Effector CD8-positive, alpha-beta T cell (primary cell): ENCODE results near the gene ACR.

Experiments
- DNase-seq: peaks from one replicate; lab custom pipeline; 2025; lab: John Stamatoyannopoulos, UW

ACR gene

GRCh38 chr22:50702821-50703725, 34.9 kb upstream of the ACR start:
- no peak for DNase-seq

DNA sequence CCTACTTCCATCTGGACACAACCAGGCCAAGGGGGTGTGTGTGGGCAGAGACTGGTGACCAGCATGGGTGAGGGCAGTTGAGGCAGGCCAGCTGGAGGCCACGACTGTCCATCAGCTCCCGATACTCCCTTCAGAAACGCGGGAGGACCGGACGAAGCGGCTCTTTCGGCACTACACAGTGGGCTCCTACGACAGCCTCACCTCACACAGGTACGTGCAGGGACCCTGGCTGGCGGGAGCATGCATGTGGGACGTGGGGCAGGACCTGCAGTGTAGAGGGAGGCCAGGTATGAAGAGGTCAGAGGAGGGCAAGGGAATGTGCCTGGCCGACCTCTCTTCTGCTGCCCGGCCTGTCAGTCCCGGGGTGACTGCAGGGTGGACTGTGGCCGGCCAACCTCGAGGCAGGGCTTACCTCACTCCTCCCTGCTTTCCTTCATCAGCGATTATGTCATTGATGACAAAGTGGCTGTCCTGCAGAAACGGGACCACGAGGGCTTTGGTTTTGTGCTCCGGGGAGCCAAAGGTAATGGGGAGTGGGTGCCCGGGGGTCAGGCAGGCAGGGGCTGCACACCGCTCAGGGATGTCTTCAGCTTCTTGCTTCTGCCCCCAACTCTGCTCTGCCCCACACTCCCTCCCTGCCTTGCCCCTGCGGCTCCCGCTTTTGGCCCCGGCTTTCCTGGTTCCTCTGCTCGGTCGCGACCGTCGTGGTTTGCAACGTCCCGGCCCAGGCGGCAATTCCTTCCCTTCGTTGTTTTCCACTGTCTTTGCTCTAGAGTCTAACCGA, 34.1 kb upstream of the ACR start:
- no peak for DNase-seq

DNA sequence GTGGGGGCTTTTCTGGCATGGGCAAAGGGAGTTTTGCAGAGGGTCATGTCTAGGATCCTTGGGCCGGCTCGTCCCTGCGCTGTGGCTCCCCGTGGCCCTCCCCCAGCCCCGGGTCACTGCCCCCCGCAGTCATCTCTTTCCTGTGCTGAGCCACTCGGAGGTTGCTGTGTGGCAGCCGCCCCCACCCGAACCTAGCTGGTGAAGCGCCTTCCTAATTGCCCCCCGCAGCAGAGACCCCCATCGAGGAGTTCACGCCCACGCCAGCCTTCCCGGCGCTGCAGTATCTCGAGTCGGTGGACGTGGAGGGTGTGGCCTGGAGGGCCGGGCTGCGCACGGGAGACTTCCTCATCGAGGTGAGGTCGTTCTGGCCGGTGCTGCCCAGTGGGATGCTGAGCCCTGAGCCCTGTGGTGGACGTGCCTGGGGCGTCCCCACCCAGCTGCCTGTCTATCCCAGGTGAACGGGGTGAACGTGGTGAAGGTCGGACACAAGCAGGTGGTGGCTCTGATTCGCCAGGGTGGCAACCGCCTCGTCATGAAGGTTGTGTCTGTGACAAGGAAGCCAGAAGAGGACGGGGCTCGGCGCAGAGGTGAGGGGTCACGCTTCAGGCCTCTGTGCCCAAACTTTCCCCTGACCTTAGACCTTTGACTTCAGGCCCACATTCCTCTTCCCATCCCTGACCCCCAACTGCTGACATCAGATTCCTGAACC, 33.3 kb upstream of the ACR start:
- DNase-seq, result no peak

DNA sequence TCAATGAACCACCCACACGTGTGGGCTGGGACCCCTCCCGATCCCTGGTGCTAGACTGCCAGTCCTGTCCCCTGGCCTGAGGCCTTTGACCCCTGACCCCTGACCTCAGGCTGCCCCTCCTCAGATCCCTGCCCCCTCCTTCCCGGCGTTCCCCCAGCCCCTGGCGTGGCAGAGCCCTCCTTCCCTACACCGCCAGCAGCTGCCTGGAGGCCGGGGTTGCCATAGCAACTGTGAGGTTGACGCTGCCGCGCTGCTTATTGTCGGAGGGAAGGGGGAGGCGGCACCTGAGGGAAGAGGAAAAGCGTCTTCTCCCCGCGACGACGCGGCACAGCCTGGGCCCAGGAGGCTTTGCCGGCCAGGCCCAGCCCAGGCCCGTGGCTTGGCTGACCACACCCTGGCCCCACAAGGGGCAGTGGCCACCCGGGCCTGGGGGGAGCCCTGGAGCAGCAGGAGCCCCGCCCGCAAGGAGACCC, 32.7 kb upstream of the ACR start:
- DNase-seq, result no peak

DNA sequence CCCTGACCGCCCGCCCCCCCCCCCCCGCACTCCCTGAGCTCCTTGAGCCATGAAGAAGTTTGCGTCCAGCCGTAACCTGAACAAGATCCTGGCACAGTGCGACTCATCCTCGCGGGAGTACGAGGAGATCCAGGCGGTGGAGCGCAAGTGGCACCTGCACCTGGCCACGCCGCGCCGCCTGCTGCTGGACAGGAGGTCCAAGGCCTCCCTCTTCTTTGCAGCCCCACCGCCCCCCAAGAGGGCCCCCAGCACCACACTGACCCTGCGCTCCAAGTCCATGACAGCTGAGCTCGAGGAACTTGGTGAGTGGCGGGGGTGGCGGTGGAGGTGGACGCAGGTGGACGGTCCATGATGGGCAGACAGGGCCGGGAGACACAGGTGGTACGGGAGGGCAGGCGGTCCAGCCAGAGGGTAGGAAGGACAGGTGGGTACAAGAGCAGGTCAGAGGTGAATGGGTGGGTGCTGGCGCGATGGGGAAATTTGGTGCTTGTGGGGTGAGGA, 32.1 kb upstream of the ACR start:
- DNase-seq, result no peak

- DNase-seq, result no peak
Measured at GRCh38 chr22:50706481-50707125, 31.4 kb upstream of the ACR start.

- DNase-seq, result no peak
Measured at GRCh38 chr22:50708474-50708873, 29.5 kb upstream of the ACR start.

DNA sequence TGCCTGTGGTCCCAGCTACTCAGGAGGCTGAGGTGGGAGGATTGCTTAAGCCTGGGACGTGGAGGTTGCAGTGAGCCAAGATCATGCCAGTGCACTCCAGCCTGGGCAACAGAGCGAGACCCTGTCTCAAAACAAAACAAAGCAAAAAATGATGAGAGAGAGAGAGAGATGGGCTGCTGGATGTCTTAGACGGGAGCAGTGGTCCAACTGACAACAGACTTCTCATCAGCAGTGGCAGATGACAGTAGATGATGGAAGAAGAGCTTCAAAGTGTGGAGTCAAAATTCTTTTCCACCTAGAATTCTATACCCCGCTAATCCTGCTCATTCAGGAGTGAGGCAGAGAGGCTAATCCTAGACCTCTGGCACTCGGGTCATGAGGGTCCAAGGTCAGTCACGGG, 29.0 kb upstream of the ACR start:
- DNase-seq, result no peak

DNA sequence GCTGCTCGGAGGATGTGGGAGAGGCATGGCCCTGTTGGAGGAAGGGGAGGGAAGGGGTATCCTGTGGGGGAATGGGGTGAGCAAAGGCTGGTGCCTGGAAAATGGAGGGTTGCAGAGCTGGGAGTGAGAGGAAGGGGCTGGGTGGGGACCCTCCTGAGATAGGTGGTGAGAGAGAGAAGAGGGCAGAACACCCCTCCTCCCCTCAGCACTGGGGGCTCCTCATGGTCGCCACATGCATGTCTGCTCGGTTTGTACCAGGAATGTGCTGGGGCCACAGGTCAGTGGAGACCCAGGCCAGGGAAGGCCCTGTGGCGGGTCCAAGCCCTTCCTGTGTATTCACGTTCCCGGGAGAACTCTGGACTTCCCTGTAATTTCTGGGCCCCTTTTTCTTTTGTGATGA, 27.8 kb upstream of the ACR start:
- DNase-seq, result no peak

DNA sequence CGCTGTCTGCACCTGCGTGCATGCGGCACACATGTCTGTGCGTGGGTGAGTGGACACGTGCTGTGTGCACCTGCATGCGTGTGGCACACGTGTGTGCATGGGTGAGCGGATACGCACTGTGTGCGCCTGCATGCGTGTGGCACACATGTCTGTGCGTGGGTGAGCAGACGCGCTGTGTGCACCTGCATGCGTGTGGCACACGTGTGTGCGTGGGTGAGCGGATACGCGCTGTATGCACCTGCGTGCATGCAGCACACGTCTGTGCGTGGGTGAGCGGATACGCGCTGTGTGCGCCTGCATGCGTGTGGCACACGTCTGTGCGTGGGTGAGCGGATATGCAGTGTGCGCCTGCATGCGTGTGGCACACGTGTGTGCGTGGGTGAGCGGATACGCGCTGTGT, 27.1 kb upstream of the ACR start:
- no peak for DNase-seq

GRCh38 chr22:50711446-50712340, 26.3 kb upstream of the ACR start:
- no peak for DNase-seq

GRCh38 chr22:50712341-50713007, 25.5 kb upstream of the ACR start:
- no peak for DNase-seq

- DNase-seq, result no peak
Measured at GRCh38 chr22:50713008-50713385, 25.0 kb upstream of the ACR start.

- DNase-seq, result no peak
Measured at GRCh38 chr22:50713571-50714056, 24.4 kb upstream of the ACR start.

DNA sequence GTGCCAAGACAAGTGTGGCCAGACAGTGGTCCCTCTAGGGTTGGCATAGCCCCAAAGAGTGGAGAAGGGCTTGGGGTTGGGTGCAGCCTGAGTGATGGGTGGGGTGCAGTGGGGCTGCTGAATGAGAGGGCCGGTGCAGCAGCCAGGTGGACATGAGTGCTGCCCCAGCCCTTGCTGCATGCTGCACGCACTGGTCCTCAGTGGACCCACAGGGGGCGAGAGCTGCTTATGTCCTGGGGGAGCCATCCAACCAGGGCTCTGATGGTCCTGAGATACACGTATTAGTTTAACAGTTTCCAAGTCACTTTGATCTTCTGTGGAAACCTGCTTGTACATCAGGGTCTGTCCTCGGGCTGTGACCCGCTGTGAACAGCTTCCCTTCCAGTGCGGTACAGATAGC, 23.9 kb upstream of the ACR start:
- no peak for DNase-seq

GRCh38 chr22:50714631-50715179, 23.3 kb upstream of the ACR start:
- no peak for DNase-seq

DNA sequence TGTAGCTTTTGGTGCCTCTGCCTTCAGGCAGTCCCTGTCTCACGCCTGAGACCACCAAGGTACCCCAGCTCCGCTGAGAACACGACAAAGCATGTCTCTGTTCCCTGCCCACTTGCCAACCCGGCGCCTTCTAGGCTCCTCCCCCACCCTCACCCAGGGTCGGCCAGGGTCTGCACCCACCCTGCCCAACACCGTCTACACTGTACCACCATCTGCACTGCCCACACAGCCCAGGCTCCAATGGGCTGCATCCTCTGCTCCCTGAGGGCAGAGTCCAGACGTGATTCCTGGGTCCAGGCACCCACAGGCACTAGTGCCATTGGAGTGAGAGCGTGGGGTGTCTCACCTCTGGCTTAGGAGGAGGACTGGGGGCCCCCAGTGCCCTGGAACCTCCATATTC, 22.8 kb upstream of the ACR start:
- DNase-seq, result no peak

GRCh38 chr22:50715776-50716175, 22.2 kb upstream of the ACR start:
- no peak for DNase-seq

- no peak for DNase-seq
Measured at GRCh38 chr22:50716290-50717024, 21.5 kb upstream of the ACR start.
